ENCODE data around the gene DSCAM.

Gene DSCAM

DNA sequence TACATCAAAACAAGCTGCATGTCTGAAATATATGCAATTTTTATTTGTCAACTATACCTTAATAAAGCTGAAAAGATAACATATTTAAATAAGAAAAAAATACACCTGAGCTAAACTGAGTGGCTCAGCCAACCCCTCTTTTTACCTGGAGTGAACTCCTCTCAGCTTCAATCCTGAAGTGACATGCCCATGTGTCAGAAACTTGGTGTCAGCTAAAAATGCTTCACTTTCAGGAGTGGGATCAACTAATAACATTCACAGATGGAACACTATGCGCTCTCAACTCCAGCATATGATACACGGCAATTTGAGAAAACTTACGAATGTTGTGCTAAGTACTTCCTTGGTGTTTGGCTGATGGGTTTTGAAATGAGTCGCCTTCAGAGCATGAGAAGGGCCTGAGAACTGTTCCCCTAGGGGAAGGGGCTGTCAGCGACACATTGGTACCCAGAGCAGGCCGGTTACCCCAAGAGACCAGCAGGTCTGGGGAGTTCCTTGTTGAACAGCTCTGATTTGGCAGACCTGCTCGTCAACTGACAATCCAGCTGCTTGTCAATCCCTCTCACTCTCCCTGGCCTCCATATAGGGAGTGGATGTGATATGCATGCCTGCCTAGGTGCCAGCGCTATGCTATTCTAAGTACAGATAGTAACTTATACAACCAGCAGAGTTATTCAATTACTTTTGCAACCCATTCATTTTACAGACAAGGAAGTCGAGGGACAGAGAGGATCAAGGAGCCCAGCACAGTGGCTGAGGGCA lies 712.0 kb downstream of the DSCAM start:
- Histone ChIP-seq H3K27ac (no peak overlapping the region), H3K4me3 (no peak overlapping the region)

DNA sequence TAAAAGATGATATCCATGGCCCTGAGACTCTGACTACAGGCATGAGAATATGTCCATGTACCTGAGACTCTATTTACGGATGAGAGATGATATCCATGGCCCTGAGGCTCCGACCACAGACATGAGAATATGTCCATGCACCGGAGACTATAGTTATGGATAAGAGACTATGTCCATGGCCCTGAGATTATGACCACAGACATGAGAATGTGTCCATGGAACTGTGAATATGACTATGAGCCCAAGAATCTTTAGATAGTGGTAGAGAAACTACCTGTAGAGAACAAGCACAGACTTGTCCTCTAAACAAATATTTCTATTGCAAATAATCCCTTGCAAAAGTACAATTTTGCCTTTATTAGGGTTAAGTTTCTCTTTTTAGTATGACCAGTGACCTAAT lies 716.5 kb downstream of the DSCAM start:
- H3K27ac ChIP-seq: no peak overlapping the region
- no peak overlapping the region for H3K4me3 ChIP-seq

DNA sequence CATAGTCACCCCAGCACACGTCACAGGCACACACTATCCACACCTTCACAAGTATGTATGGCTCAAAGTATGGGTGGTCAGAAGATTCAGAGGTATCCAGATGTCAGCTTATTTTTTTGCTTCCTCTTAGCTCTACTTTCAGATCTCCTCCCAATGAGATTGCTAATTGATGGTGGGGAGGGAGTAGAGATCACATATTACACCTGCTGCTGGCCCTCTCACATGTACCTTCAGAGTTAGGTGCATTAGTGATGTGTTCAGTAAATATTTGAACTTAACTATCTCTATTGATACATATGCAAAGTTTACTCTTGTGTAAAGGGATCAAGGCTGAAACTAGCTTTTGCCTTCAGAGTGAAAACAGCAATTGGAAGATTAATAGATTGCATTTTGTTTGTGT lies 717.1 kb downstream of the DSCAM start:
- no peak overlapping the region for H3K4me3 ChIP-seq
- no peak overlapping the region for H3K27ac ChIP-seq

DNA sequence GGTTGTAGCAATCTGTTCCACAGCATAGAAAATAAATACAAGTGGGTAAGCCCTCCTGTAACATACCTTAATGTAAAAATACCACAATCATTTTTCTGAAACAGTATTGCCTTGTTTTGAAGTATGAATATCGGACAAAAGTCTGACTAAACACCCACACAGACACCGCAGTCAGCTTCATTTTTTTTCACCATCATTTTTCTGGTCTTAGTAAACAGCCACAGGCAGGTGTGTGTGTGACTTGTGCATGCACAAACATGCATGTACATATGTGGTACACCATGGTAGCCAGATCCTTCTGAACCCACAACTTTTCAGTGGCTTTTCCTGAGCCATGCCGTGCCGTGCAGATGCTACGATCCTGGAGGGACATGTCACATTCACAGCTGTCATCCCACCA lies 718.1 kb downstream of the DSCAM start:
- no peak overlapping the region for H3K4me3 ChIP-seq
- H3K27ac ChIP-seq: no peak overlapping the region

DNA sequence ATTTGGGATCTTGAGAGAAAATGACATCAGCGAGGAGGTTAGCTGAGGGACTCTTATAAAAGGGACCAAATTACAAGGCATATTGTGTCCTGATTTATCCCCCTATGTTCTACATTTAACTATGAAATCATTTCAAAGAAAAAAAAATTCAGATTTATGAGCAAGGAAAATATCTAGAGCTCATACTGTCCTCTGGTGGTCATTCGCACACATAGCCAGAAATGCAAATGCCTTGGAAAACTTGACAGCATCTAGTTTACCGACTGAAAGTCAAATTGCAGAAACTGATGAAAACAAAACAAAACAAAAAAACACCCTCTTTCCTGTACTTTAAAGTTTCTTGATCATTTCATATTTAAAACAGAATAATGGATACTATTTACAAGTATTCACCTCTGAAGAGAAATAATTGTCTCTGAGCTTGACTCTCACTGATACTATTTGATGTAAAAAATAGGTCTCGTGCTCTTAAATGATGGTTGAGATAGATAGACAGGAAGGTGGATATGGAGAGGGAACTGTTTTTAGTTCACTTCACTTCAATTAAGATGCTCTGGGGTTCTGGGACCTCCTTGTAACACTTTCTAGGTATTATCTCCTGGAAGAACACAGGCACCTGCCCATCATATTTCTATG lies 725.9 kb downstream of the DSCAM start:
- no peak overlapping the region for H3K27ac ChIP-seq

DNA sequence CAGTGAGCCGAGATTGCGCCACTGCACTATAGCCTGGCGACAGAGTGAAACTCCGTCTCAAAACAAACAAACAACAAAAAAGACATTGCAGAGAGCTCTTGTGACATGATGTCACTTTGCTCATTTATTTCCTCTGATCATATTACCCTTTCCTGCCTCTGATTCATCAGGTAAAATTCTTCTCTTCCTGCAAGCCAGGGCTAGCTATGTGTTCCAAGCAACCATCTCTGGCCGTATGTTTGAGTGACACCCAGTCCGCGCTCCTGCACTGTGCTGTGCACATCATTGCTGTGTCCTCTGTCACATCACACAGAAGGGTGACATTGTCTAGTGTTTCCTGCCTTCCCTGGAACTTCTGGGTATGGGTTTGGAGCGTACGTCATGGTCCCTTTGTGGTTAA lies 728.4 kb downstream of the DSCAM start:
- H3K27ac ChIP-seq: no peak overlapping the region
- H3K4me3 ChIP-seq: no peak overlapping the region

More for the DNA sequence above, 725.9 kb downstream of the DSCAM start:
- no peak overlapping the region for H3K4me3 ChIP-seq

DNA sequence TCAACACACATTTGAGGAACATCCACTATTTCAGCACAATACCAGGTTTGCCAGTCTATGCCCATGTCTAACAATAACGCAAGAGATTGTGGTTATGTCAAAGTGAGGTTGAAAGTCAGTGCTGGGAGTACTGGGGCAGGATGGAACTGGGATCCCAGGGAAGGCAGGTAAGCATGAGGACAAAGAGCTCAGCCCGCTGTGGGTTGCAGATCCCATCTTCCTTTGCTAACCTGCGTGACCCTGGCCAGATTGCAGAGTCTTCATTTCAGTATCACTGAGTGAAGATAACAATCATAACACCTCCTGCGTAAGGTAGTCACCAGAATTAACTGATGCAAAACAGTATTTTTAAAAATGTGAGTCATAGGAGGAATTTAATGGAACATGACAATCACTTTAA lies 729.7 kb downstream of the DSCAM start:
- H3K27ac ChIP-seq: no peak overlapping the region
- H3K4me3 ChIP-seq: no peak overlapping the region

DNA sequence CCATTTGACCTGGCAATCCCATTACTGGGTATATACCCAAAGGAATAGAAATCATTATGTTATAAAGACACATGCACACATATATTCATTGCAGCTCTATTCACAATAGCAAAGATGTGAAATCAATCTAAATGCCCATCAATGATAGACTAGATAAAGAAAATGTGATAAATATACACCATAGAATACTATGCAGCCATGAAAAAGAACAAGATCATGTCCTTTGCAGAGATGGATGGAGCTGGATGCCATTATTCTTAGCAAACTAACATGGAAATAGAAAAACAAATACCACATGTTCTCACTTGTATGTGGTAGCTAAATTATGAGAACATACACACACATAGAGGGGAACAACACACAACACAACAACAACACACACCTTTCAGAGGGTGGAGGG lies 731.2 kb downstream of the DSCAM start:
- Histone ChIP-seq H3K27ac (no peak overlapping the region), H3K4me3 (no peak overlapping the region)

DNA sequence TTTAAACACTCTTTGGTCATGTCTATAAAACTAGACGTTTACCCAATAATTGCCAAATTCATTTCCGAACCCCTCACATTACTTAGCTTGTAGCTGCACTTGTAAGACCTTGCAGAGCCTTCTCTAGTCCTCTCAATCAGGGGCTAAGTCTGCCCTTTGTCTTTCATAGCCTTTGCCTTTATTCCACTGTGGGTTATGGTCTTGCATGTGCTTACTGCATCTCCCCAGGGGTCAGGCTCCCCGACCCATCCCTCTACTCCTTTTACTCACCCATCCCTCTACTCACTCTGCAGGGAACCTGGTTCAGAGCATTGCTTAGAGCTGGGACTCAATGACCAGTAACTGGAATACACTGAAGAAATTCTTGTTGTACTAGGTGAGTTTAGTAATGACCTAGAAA lies 744.3 kb downstream of the DSCAM start:
- H3K4me3 ChIP-seq: no peak overlapping the region
- no peak overlapping the region for H3K27ac ChIP-seq

DNA sequence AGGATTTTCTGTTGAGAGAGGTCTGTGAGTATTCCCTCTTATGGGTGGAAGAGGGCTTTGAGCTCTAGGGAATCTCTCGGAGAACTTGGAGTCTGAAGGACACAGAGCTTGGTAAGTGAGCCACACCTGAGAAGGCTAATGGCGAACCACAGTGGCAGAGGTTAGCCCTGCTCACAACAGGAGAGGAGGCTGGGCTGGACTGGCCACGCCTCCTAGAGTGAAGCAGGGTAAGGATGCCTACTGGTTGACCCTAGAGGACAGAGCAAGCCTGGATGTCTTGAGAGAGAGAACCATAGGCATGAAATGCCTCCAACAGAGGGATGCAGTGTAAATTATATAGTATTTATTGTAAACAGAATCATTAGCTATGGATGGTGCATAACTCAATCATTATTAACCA lies 747.1 kb downstream of the DSCAM start:
- Histone ChIP-seq H3K4me3 (no peak overlapping the region), H3K27ac (no peak overlapping the region)

DNA sequence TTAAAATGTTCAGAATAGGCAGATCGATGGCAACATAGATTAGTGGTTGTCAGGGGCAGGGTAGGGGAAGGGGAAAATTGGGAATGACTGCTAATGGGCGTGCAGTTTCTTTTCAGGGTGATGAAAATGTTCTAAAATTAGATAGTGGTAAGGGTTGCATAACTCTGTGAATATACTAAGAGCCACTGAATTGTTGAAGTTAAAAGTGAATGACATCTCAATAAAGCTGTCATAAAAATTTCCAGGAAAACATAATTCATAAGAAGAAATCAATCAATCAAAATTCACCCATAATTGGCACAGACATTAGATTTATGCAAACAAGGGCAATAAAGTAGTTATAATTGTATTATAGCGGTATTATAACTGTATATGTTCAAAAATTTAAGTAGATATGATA lies 751.5 kb downstream of the DSCAM start:
- Histone ChIP-seq H3K4me3 (no peak overlapping the region), H3K27ac (no peak overlapping the region)

DNA sequence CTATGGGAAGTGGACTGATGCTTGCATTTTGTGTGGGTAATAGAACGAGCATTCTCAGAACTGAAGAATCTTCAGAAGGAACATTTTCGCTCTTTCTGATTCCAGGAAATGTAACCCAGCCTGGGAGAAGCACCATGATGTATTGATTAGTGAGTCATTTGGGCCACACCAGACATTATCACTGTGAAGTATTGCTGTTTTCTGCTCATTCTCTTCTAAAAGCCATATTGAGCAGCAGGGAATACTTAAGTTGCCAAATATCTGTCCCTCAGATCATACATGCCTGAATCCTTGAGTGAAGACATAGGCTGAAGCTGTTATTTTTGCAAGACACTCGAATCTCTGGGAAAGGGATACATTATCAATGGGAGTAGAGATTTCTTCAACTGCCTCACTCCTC lies 766.6 kb downstream of the DSCAM start:
- no peak overlapping the region for H3K27ac ChIP-seq
- no peak overlapping the region for H3K4me3 ChIP-seq

DNA sequence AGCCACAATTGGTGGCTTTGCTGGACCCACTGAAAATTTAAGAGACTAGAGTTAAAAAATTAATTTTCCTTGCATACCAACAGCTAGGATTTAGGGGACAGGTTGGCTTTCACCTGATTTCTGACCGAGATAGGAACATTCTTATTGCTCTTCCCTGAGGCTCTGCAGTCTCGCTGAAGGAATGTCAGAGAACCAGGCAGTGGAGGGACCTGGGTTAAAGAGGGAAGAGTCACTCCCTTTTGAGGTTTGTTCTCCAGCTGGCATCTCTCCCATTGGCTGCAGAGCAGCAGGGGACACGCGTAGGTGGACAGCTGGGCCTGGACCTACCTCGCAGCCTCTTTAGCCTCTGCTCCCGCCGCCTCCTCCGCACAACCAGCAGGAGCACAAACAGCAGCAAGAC lies 772.2 kb downstream of the DSCAM start:
- H3K27ac ChIP-seq: no peak overlapping the region
- H3K4me3 ChIP-seq: no peak overlapping the region

DNA sequence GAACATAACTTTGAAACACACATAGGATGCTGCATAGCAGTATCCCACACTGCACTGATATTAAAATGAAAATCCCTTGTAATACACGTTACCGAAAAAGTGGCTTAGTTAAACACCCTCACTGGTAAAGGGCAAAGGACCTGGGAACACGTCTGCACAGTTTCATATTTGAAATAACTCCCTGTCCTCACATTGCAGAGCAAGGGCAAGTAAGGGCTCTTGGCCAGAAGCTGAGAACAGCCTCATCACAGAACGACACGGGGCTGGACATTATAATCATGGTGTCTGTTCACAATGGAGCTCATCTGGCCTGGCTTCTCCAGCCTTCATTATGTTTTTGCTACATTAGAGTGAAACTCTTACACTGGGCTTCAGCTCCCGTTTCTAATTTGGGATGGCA lies 772.8 kb downstream of the DSCAM start:
- no peak overlapping the region for H3K4me3 ChIP-seq
- no peak overlapping the region for H3K27ac ChIP-seq

DNA sequence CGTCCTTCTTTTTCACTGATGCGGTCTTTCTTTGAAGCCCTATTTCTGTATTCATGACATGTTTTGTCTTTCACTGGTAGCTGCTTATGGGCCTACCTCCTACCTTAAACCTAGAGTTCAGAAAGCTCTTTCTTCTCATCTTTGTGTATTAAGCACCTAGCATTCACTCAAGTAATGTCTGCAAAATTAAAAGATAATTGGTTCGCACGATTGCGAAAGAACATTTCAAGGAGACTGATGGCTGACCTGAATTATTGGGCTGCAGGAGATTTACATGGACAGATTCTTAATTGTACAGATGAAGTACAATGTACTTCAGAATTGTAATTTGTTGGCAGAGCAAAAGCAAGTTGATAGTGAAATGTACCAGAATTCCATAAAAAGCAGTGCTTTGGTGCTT lies 773.3 kb downstream of the DSCAM start:
- Histone ChIP-seq H3K4me3 (no peak overlapping the region), H3K27ac (no peak overlapping the region)

DNA sequence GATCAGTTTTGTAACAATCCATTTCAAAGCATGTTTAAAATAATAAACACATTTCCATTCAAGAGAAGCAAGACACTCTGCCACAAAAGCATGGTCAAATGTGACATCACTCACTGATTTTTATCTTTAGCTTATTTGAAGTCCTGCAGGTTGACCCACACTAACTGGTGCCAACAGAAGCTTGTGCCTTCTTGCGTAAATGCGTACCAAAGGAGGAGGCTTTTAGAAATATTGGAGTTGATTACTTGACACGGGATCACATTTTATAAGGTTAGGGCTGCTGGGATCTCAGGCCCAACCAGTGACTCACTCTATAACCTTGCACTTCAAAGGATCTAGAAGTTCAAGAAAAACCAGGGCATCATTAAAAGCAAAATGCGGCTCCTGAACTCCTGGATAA lies 776.1 kb downstream of the DSCAM start:
- Histone ChIP-seq H3K4me3 (no peak overlapping the region), H3K27ac (no peak overlapping the region)

DNA sequence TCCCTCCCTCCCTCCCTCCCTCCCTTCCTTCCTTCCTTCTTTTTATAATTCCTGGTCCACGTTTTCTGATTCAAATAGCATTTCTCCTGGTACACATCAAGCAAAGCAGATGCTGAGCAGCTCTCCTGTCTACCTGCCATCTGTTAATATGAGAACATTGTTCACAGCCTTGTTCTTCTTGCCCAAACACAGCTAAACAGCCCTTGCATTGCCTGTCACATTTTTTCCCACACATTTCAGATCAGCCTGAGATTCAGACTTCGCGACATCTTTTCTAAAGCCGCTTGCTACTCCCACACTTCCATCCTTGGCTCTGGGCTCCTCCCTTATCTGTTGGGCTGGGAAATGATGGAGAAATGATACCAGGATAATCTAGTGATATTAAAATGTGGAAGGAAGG lies 779.2 kb downstream of the DSCAM start:
- H3K27ac ChIP-seq: no peak overlapping the region
- no peak overlapping the region for H3K4me3 ChIP-seq

DNA sequence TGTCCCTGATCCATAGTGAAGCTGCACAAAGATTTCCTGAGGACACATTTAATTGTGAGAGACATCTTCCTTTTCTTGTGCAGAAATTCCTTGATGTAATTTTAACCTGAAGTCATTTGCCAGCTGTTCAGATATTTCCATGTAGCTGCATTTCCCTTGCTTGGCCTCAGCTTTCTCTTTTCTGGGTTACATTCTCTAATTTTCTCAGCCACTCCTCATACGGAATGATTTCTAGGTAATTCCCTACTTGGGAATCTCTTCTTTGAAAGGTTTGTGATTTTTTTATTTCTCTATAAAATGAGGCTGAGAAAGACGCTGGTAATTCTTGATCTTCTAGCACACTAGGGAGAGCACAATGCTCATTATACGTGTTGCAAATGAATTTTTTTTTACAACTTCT lies 780.7 kb downstream of the DSCAM start:
- Histone ChIP-seq H3K27ac (no peak overlapping the region), H3K4me3 (no peak overlapping the region)

DNA sequence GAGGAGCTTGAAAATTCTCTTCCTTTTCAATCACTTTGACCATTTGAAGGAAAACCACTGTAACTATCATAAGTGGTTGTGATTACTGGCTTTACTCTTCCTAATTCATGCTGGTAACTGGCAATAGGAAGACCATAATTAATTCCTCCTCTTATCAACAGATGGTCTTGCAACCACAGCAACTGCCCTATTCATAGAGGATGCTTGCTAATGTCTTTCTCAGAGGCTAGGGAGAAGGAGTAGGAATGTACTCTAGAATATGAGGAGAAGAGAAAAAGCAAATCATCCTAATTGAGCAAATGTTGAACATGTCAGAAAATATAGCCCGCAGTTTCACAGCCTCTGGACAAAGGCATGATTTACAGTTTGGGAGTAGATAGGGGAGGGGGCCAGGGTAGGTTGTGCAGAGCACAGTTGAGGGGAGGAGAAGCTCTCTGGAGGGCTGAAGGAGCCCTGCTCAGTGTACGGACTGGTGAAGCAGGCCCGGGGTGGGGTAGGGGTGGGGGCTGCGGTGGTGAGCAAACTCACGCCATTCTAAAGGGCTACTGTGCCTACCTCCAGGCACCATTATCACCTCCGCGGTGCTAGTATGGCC lies 786.8 kb downstream of the DSCAM start:
- H3K4me3 ChIP-seq: no peak overlapping the region

DNA sequence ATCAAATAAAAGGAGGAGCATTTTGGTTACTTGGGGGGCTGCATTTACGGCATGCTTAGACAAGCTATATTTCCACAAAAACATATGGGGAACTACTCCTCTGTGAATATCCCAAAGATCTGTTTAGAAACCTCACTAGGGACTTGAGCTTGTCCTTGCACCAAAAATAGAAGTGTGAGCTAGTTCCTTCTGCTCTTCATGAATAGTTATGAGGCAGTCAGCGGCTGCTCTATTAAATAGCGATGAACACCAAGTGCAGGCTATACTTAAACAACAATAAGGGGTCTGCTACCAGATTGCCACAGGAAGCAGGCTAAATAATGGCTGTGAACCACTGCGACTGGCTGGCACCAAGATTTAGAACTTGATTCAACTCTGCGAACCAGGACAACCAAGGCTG lies 789.6 kb downstream of the DSCAM start:
- Histone ChIP-seq H3K4me3 (no peak overlapping the region), H3K27ac (no peak overlapping the region)

More for the DNA sequence above, 786.8 kb downstream of the DSCAM start:
- no peak overlapping the region for H3K27ac ChIP-seq

DNA sequence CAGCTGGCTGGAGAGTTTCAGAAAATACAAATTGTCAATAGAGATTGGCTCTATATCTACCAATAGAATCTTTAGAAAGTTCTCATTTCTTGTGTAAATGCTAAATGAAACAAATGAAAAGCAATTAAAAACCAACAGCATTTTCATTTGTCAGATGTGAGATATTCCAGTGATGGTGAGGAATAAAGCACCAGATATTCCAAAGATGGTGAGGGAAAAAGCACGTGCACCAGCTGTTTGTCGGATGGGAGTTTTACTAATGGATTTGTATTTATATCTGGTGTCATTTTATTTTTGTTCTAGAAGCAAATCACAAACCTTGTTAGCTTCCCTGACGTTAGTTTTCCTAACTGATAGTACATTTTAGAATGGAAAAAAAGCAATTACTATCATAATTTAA lies 790.9 kb downstream of the DSCAM start:
- Histone ChIP-seq H3K4me3 (no peak overlapping the region), H3K27ac (no peak overlapping the region)
